K562 (cell line): ENCODE data around the gene ZMIZ1. TPM values are rescaled to one million over a fixed set of nuclear protein-coding genes. Genes with fewer than 3 reads are reported as not detected.

Experiments
- ATAC-seq: fragments of 200-7000 bp; cut with Tn5 transposase; 3 replicates; pipeline ENCODE4 v1.9.1; 2020; ENCODE audit warnings: moderate library complexity
- BruUV-seq: library from RNA; stranded (reverse); fragments of 400-500 nt; replicated peaks from 2 replicates; lab custom pipeline; 2021; lab: Mats Ljungman, UMichigan
- CTCF ChIA-PET: fragments of 300-600 bp; formaldehyde crosslinking; extraction: SDS; loops from one replicate; lab custom pipeline; 2021; ENCODE audit warnings: low intra/inter-chr PET ratio; lab: Yijun Ruan, JAX
- POLR2A ChIA-PET: fragments of 300-600, 350-650 bp; sonication (Branson Sonifier 250); formaldehyde crosslinking; extraction: SDS; loops from one replicate; lab custom pipeline; 2021; ENCODE audit warnings: antibody characterized with exemption, inconsistent platforms; lab: Yijun Ruan, JAX
- DNase-seq, 4 experiments: peaks; one replicate each; pipeline versions ENCODE4 v3.0.0 to v3.0.0-alpha.2; 2011 to 2018; ENCODE audit warnings: low spot score in 3 of 4, mixed read lengths in 3 of 4; ENCODE audit errors: extremely low read depth in 1 of 4
- FAIRE-seq: peaks from 2 replicates; lab custom pipeline; 2011; peaks lifted over from hg19 to GRCh38; lab: Jason Lieb, UNC
- H2AFZ ChIP-seq: 2 replicates; pipeline ENCODE4 v1.6.0; 2011; ENCODE audit warnings: low read depth, low read length, control low read depth, inconsistent platforms
- H3K27ac ChIP-seq: fragments of 200-600 bp; 3 replicates; pipeline ENCODE4 v1.8.0; 2011; ENCODE audit warnings: low read depth, mild to moderate bottlenecking, control low read depth, inconsistent platforms, low read length, moderate library complexity, mixed read lengths; ENCODE audit errors: extremely low read depth
- H3K27me3 ChIP-seq, 2 experiments: fragments of 300-600 bp in 1 of 2; 2 replicates in 1 of 2; 3 replicates in 1 of 2; pipeline versions ENCODE4 v1.6.0 to v1.8.0; 2011; ENCODE audit warnings: inconsistent platforms in 2 of 2, low read length in 2 of 2, mild to moderate bottlenecking in 1 of 2, mixed read lengths in 1 of 2, moderate library complexity in 1 of 2; ENCODE audit not compliant: control insufficient read depth in 2 of 2, insufficient read depth in 2 of 2
- H3K36me3 ChIP-seq: fragments of 300-600 bp; 3 replicates; pipeline ENCODE4 v1.8.0; 2011; ENCODE audit warnings: mild to moderate bottlenecking, low read length, inconsistent platforms; ENCODE audit not compliant: control insufficient read depth, insufficient read depth
- H3K4me1 ChIP-seq, 2 experiments: fragments of 200-600 bp in 1 of 2; replicated peaks in 1 of 2; 2 replicates in 1 of 2; 3 replicates in 1 of 2; pipeline versions ENCODE4 v1.5.1 to v1.8.0; 2011; ENCODE audit warnings: inconsistent platforms in 2 of 2, low read length in 2 of 2, mild to moderate bottlenecking in 1 of 2, mixed read lengths in 1 of 2, moderate library complexity in 1 of 2; ENCODE audit not compliant: control insufficient read depth in 2 of 2, insufficient read depth in 2 of 2
- H3K4me2 ChIP-seq: 2 replicates; pipeline ENCODE4 v1.6.1; 2011; ENCODE audit warnings: low read length, control low read depth, inconsistent platforms, mixed read lengths; ENCODE audit not compliant: insufficient read depth
- H3K4me3 ChIP-seq: fragments of 200-600 bp; sonication (generic), shearing (Covaris generic); 2 replicates; pipeline ENCODE4 v1.5.1; 2016; ENCODE audit warnings: control low read depth, inconsistent platforms
- H3K79me2 ChIP-seq: fragments of 200-600 bp; 3 replicates; pipeline ENCODE4 v1.8.0; 2011; ENCODE audit warnings: low read length, inconsistent platforms; ENCODE audit not compliant: control insufficient read depth, insufficient read depth
- H3K9ac ChIP-seq, 2 experiments: 2 replicates each; pipeline versions ENCODE4 v1.6.0 to v1.6.1; 2011; ENCODE audit warnings: low read depth in 2 of 2, low read length in 2 of 2, control low read depth in 1 of 2, inconsistent platforms in 1 of 2, mild to moderate bottlenecking in 1 of 2, mixed read lengths in 1 of 2; ENCODE audit not compliant: insufficient read depth in 1 of 2
- H3K9me1 ChIP-seq: one replicate; pipeline ENCODE4 v1.6.0; 2011; ENCODE audit warnings: inconsistent platforms, mild to moderate bottlenecking, low read length, moderate library complexity; ENCODE audit not compliant: control insufficient read depth, insufficient read depth
- H3K9me3 ChIP-seq: replicated peaks from 2 replicates; pipeline ENCODE4 v1.5.1; 2011; ENCODE audit warnings: low read depth, low read length, inconsistent platforms; ENCODE audit not compliant: control insufficient read depth, insufficient read depth
- H4K20me1 ChIP-seq: replicated peaks from 2 replicates; pipeline ENCODE4 v1.6.1; 2011; ENCODE audit warnings: low read length, inconsistent platforms, mixed read lengths; ENCODE audit not compliant: control insufficient read depth, insufficient read depth
- CAMTA2 ChIP-seq: fragments of 250-450 bp; sonication (Bioruptor Pico); conservative IDR thresholded peaks from 2 replicates; pipeline ENCODE4 v1.5.1; 2022
- CEBPZ ChIP-seq: fragments of 150-350 bp; IDR thresholded peaks from 2 replicates; pipeline ENCODE4 v1.6.1; 2014; ENCODE audit warnings: low read depth, mild to moderate bottlenecking, low read length, borderline replicate concordance
- FOXJ2 ChIP-seq: fragments of 200-800 bp; sonication (Bioruptor generic); IDR thresholded peaks from 2 replicates; pipeline ENCODE4 v1.6.1; 2016; ENCODE audit warnings: missing genetic modification characterization, missing compliant biosample characterization
- GABPB1 ChIP-seq: sonication (generic); formaldehyde crosslinking; IDR thresholded peaks from 2 replicates; pipeline ENCODE4 v1.8.0; 2022; ENCODE audit warnings: mild to moderate bottlenecking, missing genetic modification reagents
- HNRNPLL ChIP-seq: fragments of 200-400 bp; formaldehyde crosslinking; IDR thresholded peaks from 2 replicates; pipeline ENCODE4 v1.6.1; 2017; ENCODE audit warnings: low read length, low read depth, mild to moderate bottlenecking; ENCODE audit not compliant: poor library complexity, severe bottlenecking
- MCM3 ChIP-seq: fragments of 450-650 bp; IDR thresholded peaks from 2 replicates; pipeline ENCODE4 v1.6.1; 2016
- SP1 ChIP-seq: sonication (generic); formaldehyde crosslinking; IDR thresholded peaks from 2 replicates; pipeline ENCODE4 v1.8.1; 2022; ENCODE audit warnings: mild to moderate bottlenecking, missing genetic modification reagents
- TFE3 ChIP-seq: fragments of 450-650 bp; formaldehyde crosslinking; IDR thresholded peaks from 2 replicates; pipeline ENCODE4 v1.4.0; 2020; ENCODE audit warnings: mild to moderate bottlenecking, mixed read lengths
- WGBS: fragments of 100-300 bp; shearing (Covaris generic); methylation state at CpG from one replicate; pipeline ENCODE4 v1.1.6; 2016; ENCODE audit warnings: low coverage, mixed read lengths; ENCODE audit not compliant: insufficient coverage; ENCODE audit errors: missing lambda C conversion rate; 5-methylcytosine and 5-hydroxymethylcytosine counted together
- in situ Hi-C: fragments of 300-500 bp; cut with MboI; formaldehyde crosslinking; loops from 4 replicates; pipeline ENCODE4 v1.15.0; 2018; ENCODE audit warnings: inconsistent platforms, mixed read lengths
- intact Hi-C: fragments of 100-400 bp; cut with micrococcal nuclease; formaldehyde crosslinking; loops from 2 replicates; pipeline ENCODE4 v1.14.2; 2022
- polyA plus RNA-seq, 8 experiments: library from polyadenylated mRNA; depleted of rRNA in 4 of 8; stranded (reverse) in 5 of 8; unstranded in 3 of 8; fragments of >200 nt; fragmentation: Nextera tagmentation in 2 of 8; fragmentation: Illumina TruSeq in 1 of 8; extraction: Ambion mirVana in 2 of 8; extraction: Trizol in 1 of 8; gene quantifications; 2 replicates each; pipeline versions ENCODE4 v1.2.1 to v1.2.3, GENCODE V29; 2011 to 2014; ENCODE audit warnings: inconsistent platforms in 1 of 8, missing spikeins in 1 of 8
- total RNA-seq, 7 experiments: library from RNA; depleted of rRNA in 6 of 7; stranded (reverse); fragments of >200 nt in 6 of 7; fragmentation: Illumina TruSeq in 2 of 7; extraction: Trizol in 2 of 7; gene quantifications; 2 replicates each; pipeline versions ENCODE4 v1.2.1 to v1.2.3, GENCODE V29; 2011 to 2021; ENCODE audit warnings: low replicate concordance in 1 of 7

ZMIZ1 gene
- total and polyA plus RNA-seq, 9 of the 15 experiments (the other 6 are each of a cell fraction or from before 2014, with no cell fraction given): 1.0 to 37.3 (median 4.3) TPM

- no peak overlapping the region for H3K4me2 ChIP-seq
- FAIRE-seq: no peak
- no peaks in the 10 kb centered on the region for H3K36me3 ChIP-seq
- ChIA-PET CTCF (no interaction called here), POLR2A (interaction anchor here (0.7 to 0.8 kb wide), 2 partner anchors 14 to 70 kb away, joined by 3 to 4 read pairs; no protein-coding TSS in a partner anchor)
- no peak for TF ChIP-seq GABPB1 (CRISPR knock-in tag)
- no peak for TF ChIP-seq CAMTA2 (CRISPR knock-in tag)
- peak; percentile 83 for TF ChIP-seq TFE3 (CRISPR knock-in tag)
- no peak for TF ChIP-seq FOXJ2 (tag)
- no peak for TF ChIP-seq HNRNPLL
- TF ChIP-seq MCM3: no peak
- TF ChIP-seq SP1 (CRISPR knock-in tag): no peak
- TF ChIP-seq CEBPZ: no peak
- no peak overlapping the region for H3K4me3 ChIP-seq
- no peak overlapping the region for H3K27ac ChIP-seq
- no peaks in the 10 kb centered on the region for H3K79me2 ChIP-seq
- intact Hi-C loops: no loop called here
- H2AFZ ChIP-seq: no peak overlapping the region
- peaks cover 25 to 30% of the 10 kb centered on the region in 2 experiments for H3K4me1 ChIP-seq
- no peaks in the 10 kb centered on the region for H3K9me3 ChIP-seq
- 0% methylated on average over 1 of the region's 1 CpG for WGBS
- DNase-seq: no peak
- H3K9ac ChIP-seq: no peak overlapping the region
- BruUV-seq: no TSS peak
- H3K27me3 ChIP-seq: peaks cover 2 to 10% of the 10 kb centered on the region in 2 experiments; a peak in 1 of 5 replicates
- peaks cover 4% of the 10 kb centered on the region for H3K9me1 ChIP-seq
- H4K20me1 ChIP-seq: no peaks in the 10 kb centered on the region
- ATAC-seq: no peak
- in situ Hi-C loops: no loop called here
These were observed 38.1 kb upstream of the ZMIZ1 start for GRCh38 chr10:79030705-79031104.
